Left renal pelvis (tissue), 4 donors: Measurements from ENCODE around the gene LRMDA. TPM values are rescaled to one million over a fixed set of nuclear protein-coding genes. Genes with fewer than 3 reads are reported as not detected.

Experiments
- DNase-seq, 4 donors: peaks; one replicate each; pipeline ENCODE4 v3.0.0-alpha.2; 2013; ENCODE audit warnings: low read depth in 4 of 4, low spot score in 3 of 4
- polyA plus RNA-seq, 4 donors: library from polyadenylated mRNA; unstranded; fragments of 120-200 nt; gene quantifications; one replicate each; pipeline ENCODE4 v1.2.1, GENCODE V29; 2013; ENCODE audit not compliant: insufficient read length in 4 of 4

LRMDA gene
- polyA plus RNA-seq, 4 donors: 7.8 to 23.9 (median 16.5) TPM

GRCh38 chr10:75469006-75469616 lies 37.7 kb downstream of the LRMDA start:
- DNase-seq: no peak

GRCh38 chr10:75470901-75471300 lies 39.5 kb downstream of the LRMDA start:
- no peak for DNase-seq

GRCh38 chr10:75472685-75473084 lies 41.3 kb downstream of the LRMDA start:
- DNase-seq: no peak

GRCh38 chr10:75474106-75474505 lies 42.7 kb downstream of the LRMDA start:
- DNase-seq: no peak

GRCh38 chr10:75475460-75476182 lies 44.2 kb downstream of the LRMDA start:
- no peak for DNase-seq

- no peak for DNase-seq
Observed at GRCh38 chr10:75476569-75476968, 45.1 kb downstream of the LRMDA start.

GRCh38 chr10:75476985-75477384 lies 45.6 kb downstream of the LRMDA start:
- no peak for DNase-seq

- no peak for DNase-seq
Observed at GRCh38 chr10:75477680-75478079, 46.3 kb downstream of the LRMDA start.

GRCh38 chr10:75480374-75480773 lies 49.0 kb downstream of the LRMDA start:
- no peak for DNase-seq

- DNase-seq: no peak
Observed at GRCh38 chr10:75483188-75483587, 51.8 kb downstream of the LRMDA start.

- DNase-seq: no peak
Observed at GRCh38 chr10:75484717-75485116, 53.3 kb downstream of the LRMDA start.

- DNase-seq: no peak
Observed at GRCh38 chr10:75486591-75486990, 55.2 kb downstream of the LRMDA start.

- no peak for DNase-seq
Observed at GRCh38 chr10:75487087-75487754, 55.8 kb downstream of the LRMDA start.

GRCh38 chr10:75487755-75488125 lies 56.3 kb downstream of the LRMDA start:
- DNase-seq: no peak

- DNase-seq: no peak
Observed at GRCh38 chr10:75492173-75492925, 60.9 kb downstream of the LRMDA start.

- DNase-seq: no peak
Observed at GRCh38 chr10:75493464-75493863, 62.0 kb downstream of the LRMDA start.

GRCh38 chr10:75495434-75496190 lies 64.2 kb downstream of the LRMDA start:
- DNase-seq: no peak

- DNase-seq: no peak
Observed at GRCh38 chr10:75496191-75496567, 64.8 kb downstream of the LRMDA start.

- no peak for DNase-seq
Observed at GRCh38 chr10:75497997-75498883, 66.8 kb downstream of the LRMDA start.
